HG03378 (cell line): Measurements from ENCODE around the gene PPP6C.
A peak's percentile ranks its signal among the peaks of the same experiment; 100 is the strongest.
"Not testable (repeated sequence)": the region's sequence is repeated elsewhere in the genome, so short reads cannot be mapped to it uniquely, and the experiment has no call there.

Experiments used
- ATAC-seq: cut with Tn5 transposase; IDR thresholded peaks from one replicate; pipeline ENCODE4 v1.9.1; 2021; ENCODE audit warnings: mild to moderate bottlenecking, moderate library complexity; ENCODE audit not compliant: unreplicated experiment

The PPP6C gene

DNA sequence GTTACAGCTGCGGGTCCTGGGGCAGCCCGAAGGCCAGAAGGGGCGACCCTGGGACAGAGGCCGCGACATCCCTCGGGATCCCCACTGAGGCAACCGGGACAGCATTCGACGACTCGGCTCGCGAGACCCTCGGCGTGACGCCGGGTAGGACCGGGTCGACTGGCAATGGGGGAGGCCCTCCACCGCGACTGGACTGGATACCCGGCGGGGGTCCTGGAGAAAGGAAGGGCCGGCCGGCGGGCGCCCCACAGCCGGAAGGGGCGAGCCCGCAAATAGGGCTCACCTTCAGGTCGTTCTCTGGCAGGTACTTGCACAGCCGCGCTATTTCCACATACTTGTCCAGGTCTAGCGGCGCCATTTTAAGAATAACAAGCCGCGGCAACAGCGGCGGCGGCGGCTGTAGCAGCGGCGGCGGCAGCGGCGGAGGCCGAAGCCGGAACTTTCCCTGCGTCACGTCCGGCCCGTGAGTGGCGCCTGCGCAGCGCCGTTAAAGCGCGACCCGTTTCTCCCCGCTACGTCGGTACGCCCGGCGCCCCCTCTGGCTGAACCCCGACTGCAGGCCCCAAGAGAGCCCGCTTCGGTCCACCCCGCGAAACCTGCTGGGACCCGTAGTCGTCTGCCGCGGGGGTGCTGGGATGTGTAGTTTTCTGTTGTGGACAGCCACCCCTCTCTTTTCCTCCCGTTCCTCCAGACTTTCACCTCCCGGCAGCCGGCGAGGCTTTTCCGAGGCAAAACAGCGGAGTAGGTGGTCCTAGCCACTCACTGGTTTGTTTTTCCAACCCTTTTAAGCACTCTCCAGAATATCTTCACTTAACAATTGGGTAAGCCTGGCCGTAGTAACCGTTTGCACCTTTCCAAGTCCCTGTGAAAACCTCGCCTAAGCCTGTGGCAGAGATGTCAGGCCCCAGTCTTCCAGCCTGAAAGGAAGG, at the start of gene PPP6C:
PPP6C (minus strand) TSS at position 443 of the 929 bp plus-strand sequence; CDS start at position 358, 85 bp downstream.
- ATAC-seq = peak; percentile 83

DNA sequence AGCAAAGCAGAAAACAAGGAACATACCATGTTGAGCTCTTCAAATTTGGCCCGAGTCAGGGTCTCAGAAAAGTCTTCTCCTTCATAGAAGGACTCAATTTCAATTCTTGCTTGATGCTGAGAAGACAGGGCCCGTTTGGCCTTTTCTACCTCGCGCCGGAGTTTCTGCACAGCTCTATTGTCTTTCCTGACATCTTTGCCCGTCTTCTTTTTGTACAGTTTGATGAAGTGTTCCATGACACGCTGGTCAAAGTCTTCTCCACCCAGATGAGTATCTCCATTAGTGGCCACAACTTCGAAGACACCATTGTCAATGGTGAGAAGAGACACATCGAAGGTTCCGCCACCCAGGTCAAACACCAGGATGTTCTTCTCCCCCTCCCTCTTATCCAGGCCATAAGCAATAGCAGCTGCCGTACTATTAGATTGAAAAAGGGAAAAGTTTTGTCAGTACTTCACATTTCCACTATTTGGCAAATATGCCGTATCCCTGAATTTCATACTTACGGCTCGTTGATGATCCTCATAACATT, 49.4 kb upstream of the PPP6C start:
- no peak for ATAC-seq

DNA sequence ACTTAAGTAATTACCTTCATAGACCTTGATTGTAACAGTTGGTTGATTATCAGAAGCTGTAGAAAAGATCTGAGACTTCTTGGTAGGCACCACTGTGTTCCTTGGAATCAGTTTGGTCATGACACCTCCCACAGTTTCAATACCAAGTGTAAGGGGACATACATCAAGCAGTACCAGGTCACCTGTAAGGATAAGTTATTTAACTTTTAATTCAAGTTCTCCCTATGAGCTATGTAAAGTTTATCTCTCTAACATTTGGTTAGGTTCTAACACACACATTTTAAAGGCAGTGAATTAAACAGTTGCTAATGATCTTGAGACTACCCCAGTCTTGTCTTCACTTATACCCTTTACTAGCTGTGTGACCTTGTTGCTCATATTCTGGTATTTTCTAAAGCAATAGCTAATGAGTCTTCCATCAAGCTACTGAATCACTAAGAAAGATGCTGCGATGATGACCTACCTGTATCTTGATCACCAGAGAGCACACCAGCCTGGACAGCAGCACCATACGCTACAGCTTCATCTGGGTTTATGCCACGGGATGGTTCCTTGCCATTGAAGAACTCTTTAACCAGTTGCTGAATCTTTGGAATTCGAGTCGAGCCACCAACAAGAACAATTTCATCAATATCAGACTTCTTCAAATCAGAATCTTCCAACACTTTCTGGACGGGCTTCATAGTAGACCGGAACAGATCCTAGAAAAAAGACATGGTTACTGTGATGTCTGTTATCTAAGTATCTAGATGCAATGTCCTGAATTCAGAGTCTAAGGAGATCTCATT, 48.7 kb upstream of the PPP6C start:
- ATAC-seq = no peak

DNA sequence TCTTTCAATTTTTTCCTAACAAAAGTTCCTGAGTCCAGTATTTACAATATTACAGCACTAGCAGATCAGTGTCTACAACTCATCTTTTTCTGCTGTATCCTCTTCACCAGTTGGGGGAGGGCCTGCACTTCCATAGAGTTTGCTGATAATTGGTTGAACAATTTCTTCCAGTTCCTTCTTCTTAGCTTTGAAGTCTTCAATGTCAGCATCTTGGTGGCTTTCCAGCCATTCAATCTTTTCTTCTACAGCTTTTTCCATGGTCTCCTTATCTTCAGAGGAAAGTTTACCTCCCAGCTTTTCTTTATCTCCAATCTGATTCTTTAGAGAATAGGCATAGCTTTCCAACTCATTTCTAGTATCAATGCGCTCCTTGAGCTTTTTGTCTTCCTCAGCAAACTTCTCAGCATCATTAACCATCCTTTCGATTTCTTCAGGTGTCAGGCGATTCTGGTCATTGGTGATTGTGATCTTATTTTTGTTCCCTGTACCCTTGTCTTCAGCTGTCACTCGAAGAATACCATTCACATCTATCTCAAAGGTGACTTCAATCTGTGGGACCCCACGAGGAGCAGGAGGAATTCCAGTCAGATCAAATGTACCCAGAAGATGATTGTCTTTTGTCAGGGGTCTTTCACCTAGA, 47.0 kb upstream of the PPP6C start:
- not testable (repeated sequence) for ATAC-seq

DNA sequence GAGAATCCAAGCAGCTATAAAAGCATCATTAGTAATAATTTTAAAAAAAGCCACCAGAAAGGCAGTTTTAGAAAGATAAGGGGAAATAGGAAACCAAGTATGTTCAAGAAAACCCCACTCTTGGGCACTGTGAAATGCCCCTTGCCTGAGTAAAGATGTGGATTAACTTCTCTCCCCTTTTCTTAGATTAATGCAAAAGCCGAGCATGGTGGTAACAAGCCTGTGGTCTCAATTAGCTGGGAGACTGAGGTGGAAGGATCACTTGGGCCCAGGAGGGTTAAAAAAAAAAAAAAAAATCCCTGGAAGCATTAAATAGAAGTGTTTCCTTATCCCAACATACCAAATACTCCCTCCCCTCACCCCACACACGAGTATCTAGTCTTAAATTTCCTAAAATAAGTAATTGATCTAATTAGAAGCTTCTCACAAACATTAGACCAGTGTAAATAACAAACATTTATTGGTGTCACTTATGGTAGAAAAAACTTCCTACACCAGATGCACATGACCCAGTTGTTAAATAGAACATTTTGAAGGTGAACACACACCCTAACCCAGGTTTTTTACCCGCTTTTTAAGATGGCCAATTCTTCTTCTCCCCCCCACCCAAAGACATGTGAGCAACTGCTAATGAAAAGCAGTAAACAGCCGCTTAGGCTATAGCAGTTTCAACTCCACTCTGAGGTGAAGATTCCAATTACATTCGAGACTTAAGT, 46.4 kb upstream of the PPP6C start:
- ATAC-seq = no peak

DNA sequence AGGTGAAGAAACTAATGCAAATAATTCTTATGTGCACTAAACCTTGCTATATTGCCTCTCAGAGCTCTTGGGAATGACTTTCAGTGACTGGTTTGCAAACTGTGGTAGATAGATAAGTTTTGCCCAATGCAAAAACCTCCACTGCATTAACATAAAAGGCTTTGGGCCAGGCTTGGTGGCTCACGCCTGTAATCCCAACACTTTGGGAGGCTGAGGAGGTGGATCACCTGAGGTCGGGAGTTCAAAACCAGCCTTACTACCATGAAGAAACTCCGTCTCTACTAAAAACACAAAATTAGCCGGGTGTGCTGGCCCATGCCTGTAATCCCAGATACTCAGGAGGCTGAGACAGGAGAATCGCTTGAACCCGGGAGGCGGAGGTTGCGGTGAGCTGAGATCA, 44.5 kb upstream of the PPP6C start:
- ATAC-seq = not testable (repeated sequence)

DNA sequence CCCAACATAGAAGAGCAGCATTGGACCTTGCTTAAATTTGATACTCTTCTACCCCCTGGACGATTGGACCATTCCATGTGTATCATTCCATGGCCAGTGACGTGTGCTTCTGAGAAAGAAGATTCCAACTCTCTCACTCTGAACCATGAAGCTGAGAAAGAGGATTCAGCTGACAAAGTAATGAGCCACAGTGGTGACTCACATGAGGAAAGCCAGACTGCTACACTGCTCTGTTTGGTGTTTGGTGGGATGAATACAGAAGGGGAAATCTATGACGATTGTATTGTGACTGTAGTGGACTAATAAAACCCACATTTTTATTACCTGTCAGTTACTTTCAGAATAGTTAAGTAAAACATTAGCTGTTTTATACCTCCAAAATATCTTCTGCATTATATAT, 44.1 kb upstream of the PPP6C start:
- ATAC-seq = no peak

DNA sequence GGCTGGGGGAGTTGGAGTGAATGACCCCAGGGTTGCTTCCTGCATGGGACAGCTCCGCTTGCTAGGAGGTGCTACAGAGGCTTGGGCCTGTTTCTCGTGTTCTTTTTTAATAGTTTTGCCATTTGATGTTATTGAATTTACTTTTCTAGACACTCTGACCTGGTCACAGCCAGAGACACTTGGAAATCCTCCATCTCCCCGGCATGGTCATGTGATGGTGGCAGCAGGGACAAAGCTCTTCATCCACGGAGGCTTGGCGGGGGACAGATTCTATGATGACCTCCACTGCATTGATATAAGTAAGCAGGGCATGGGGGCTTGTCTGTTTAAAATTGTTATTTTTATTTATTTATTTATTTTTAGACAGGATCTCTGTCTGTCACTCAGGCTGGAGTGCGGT, 38.2 kb upstream of the PPP6C start:
- no peak for ATAC-seq

DNA sequence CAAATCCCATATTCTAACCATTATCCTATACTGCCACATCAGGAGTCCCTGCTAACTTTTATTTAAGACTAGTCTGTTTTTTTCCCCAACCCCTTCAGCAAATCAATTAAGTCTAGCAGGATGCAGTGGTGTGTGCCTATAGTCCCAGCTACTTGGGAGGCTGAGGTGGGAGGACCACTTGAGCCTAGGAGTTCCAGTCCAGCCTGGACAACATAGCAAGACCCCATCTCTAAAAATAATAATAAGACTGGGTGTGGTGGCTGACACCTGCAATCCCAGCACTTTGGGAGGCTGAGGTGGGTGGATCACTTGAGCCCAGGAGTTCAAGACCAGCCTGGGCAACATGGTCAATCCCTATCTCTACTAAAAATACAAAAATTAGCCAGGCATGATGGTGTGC, 35.3 kb upstream of the PPP6C start:
- ATAC-seq = not testable (repeated sequence)

DNA sequence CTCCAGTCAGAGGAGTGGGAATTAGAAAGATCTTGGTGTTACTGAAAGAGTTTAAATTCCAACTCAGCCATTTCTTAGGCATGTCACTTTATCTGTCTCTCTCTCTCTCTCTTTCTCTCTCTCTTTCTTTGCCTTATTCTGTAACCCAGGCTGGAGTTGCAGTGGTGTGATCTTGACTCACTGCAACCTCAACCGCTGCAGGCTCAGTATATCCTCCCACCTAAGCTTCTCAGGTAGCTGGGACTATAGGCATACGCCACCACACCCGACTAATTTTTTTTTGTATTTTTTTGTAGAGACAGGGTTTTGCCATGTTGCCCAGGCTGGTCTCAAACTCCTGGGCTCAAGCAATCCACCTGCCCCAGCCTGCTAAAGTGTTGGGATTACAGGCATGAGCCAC, 29.0 kb upstream of the PPP6C start:
- ATAC-seq = no peak

DNA sequence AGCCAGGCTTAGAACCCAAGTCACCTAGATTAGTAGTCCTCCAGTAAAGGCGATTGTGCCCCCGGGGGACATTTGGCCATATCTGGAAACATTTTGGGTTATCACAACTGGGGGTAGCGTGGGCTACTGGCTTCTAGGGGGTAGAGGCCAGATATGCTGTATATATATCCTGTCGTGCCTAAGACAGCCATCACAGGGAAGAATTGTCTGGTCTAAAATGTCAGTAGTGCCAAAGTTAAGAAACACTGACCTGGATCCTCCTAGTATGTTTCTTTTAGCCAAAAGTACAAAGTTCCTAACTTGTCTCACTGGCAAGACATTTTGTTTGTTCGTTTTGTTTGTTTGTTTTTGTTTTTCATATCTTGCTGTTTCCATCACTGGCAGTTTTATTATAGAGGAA, 24.6 kb upstream of the PPP6C start:
- ATAC-seq = no peak

DNA sequence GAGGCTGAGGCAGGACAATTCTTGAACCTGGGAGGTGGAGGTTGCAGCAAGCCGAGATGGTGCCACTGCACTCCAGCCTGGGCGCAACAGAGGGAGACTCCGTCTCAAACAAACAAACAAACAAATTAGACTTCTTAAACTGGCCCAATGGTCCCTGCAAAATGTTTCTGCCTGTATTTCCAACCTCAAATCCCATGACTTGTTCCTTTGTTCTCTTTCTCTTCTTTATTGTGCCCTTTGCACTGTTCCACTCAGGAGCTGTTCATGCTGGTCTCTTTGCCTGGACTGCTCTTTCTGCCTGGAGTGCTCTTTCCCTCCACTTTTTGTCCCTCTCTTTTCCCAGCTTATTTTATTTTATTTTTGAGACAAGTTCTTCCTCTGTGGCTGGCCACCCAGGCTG, 14.9 kb upstream of the PPP6C start:
- ATAC-seq = no peak

DNA sequence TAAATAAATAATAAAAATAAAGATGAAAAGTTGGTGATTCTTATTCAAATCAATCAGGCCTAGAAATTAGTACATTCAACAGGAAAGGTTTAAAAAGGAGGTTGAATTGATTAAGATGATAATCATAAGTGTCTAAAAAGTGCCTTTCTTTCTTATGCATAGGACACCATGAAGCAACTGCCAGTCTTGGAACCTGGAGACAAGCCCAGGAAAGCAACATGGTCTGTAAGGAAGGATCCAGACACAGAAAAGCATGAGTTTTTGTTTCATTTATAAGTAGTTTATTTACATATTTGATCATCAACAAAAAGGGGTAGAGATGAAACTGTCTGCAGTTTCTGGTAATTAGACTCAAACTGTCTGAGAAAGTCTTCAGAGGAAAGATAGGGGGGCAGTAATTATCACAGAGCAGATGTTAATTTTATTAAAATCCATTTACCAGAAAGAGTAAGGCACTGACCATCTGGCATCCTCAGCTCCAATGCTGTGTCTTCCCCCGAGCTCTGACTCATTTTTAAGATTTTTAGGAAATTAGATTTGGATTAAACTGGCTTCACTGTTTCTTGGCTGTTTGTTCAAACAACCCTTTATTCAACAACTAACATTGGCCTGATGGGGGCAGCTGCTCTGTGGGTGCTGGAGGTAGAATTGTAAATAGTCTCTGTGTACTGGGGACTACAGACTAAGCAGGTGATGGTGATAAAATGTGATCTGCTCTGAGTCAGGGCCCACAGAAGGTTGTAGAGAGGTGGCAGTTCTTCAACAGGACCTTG, 13.4 kb upstream of the PPP6C start:
- ATAC-seq = no peak

DNA sequence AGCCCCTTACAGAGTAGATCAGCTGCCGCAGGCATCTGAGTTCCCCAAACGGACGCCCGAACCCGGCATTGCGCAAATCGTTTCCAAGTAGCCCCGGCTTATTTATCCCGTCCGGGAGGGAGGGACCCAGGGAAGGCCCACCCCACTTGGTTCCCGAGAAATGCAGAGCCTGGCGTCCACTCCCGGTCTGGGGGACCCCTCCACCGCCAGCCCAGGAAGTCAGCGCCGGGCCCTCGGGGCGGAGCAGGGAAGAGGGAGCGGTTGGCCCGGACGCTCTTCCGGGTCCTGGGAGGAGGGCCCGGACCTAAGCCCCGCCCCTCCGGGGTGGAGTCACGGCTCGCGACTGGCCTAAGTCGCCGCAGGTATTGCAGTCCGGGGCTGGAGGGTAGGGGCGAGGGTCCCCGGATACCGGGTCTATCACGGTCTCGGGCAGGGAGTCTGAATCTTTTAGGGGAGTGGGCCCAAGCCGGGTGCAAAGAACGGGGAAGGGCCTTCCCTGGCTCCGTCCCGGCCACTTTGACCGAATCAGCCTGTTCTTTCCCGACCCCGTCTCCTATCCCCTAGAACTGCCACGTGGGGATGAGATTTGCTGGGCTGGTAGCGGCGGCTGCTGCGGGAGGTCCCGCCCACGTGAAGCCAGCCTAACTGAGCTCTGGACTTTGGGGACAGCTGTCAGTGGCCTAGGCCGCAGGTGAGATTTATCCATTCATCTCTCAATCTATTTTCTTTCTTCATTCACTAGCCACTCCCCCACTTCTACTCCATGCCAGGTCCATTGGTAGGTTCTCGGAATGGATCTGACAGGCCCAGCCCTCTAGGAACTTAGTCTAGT, 10.8 kb upstream of the PPP6C start, which contains the start of gene RABEPK:
RABEPK (plus strand) TSS at position 327 of the 832 bp plus-strand sequence. CDS start 2,472 bp downstream, outside the sequence.
- ATAC-seq = peak; percentile 88

DNA sequence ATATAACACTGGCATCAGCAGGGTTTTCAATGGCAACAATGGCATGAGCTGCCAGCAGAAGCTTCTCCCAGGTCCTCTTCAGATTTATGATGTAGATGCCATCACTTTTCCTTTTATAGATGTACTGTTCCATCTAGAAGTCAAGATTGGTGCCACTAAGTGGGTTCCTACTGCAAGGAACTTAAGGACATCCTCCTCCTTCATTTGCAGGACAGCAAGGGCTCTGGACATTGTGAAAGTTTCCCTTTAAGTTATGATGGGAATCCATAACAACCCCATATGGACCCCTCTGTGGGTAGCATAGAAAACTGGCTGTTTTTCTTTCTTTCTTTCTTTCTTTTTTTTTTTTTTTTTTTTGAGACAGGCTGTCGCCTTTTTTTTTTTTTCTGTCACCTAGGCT, 6.0 kb upstream of the PPP6C start:
- not testable (repeated sequence) for ATAC-seq

DNA sequence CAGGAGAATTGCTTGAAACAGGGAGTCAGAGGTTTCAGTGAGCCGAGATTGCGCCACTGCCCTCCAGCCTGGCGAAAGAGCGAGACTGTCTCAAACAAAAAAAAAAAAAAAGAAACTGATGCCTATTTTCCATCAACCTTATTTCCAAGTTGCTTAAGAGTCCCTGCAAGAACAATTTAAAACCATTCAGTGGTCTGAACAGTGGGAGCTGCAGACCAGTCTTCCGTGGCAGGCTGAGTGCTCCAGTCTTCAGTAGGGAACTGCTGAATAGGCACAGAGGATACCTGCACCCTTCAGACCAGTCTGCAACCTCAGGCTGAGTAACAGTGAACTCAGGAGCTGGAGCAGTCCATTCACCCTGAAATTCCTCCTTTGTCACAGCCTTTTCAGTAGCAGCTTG, 4.9 kb upstream of the PPP6C start:
- not testable (repeated sequence) for ATAC-seq

DNA sequence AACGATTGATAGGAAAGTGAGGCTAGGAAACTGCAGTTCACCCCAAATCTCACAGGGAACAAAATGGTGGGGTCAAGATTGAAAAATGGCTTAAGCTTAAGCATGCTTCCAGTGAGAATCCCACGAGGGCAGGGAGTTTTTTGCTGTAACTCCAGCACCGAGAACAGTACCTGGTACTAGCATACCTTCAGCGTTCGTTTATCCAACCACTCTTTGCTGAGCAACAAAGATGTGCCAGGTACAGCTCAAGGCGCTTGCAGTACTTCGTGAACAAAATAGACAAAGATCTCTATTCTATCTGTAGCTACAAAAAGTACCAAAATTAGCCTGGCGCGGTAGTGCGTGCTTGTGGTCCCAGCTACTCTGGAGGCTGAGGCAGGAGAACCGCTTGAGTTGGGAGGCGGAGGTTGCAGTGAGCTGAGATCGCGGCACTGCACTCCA, 778 bp upstream of the PPP6C start:
- ATAC-seq = no peak

DNA sequence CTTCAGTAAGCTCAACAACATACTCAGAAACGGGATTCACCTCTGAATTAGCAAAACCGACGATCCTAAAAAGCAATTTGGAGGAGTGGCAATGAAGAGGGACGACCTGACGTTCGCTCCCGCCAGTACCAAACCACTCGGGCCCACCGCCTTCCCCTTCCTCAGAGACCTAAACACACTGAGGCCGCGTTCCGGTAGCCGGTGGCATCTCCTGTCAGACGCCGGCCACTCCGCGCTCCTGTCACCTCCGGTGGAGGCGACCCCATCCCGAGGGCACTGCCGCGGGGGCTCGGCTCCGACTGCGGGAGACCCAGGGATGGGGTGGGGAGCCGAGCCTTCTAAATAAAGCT, 617 bp downstream of the PPP6C start:
- no peak for ATAC-seq

DNA sequence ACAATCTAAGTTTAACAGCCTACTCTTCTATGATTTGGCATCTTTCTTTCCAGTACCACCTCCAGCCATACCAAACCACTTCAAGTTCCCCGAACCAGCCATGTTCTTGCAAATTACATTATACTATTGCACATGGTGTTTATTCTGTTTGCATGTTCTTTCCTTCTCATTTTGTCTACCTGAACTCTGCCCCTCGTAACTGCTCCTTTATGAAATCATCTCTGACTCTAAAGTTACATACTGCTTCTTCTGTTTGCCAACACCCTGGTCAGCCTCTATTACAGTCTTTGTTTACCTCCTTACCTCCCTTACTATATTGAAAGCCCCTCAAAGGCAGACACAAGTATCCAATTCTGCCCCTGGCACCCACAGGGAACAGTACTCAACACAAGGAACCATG, 6.0 kb downstream of the PPP6C start:
- ATAC-seq = no peak
